RWPE2 (cell line): ENCODE measurements around the gene GPR183.

Experiments
- ATAC-seq: fragments of 200-7000 bp; cut with Tn5 transposase; 3 replicates; pipeline ENCODE4 v1.9.1; 2021; ENCODE audit warnings: low read depth
- DNase-seq: peaks from one replicate; pipeline ENCODE4 v3.0.0-alpha.2; 2020; ENCODE audit warnings: low spot score
- H3K27ac ChIP-seq: fragments of 450-650 bp; 2 replicates; pipeline ENCODE4 v1.5.1; 2017; ENCODE audit warnings: mild to moderate bottlenecking; ENCODE audit not compliant: poor library complexity, severe bottlenecking
- H3K27me3 ChIP-seq: fragments of 250-450 bp; sonication (Bioruptor Pico); 2 replicates; pipeline ENCODE4 v1.5.1; 2021; ENCODE audit warnings: mild to moderate bottlenecking, moderate library complexity; ENCODE audit not compliant: insufficient read depth, poor library complexity, severe bottlenecking
- H3K36me3 ChIP-seq: fragments of 250-450 bp; sonication (Bioruptor Pico); 2 replicates; pipeline ENCODE4 v1.5.1; 2020; ENCODE audit warnings: low read depth, mild to moderate bottlenecking, moderate library complexity
- H3K4me1 ChIP-seq: fragments of 250-450 bp; sonication (Bioruptor Pico); 2 replicates; pipeline ENCODE4 v1.5.1; 2021; ENCODE audit warnings: mild to moderate bottlenecking, moderate library complexity; ENCODE audit not compliant: insufficient read depth, poor library complexity, severe bottlenecking
- H3K4me3 ChIP-seq: fragments of 250-450 bp; sonication (Bioruptor Pico); 2 replicates; pipeline ENCODE4 v1.5.1; 2021; ENCODE audit warnings: mild to moderate bottlenecking, moderate library complexity; ENCODE audit not compliant: severe bottlenecking
- H3K9me3 ChIP-seq: fragments of 250-450 bp; sonication (Bioruptor Pico); 2 replicates; pipeline ENCODE4 v1.5.1; 2021; ENCODE audit warnings: mild to moderate bottlenecking, moderate library complexity; ENCODE audit not compliant: severe bottlenecking
- CTCF ChIP-seq: fragments of 450-650 bp; IDR thresholded peaks from one replicate; pipeline ENCODE4 v1.5.1; 2017; ENCODE audit warnings: mild to moderate bottlenecking, moderate library complexity; ENCODE audit not compliant: poor library complexity, severe bottlenecking

The GPR183 gene

GRCh38 chr13:99246100-99246499 lies 61.1 kb downstream of the GPR183 start:
- Histone ChIP-seq H3K27ac (no peak overlapping the region), H3K36me3 (peaks cover 51% of the 10 kb centered on the region), H3K4me1 (no peaks in the 10 kb centered on the region), H3K27me3 (no peaks in the 10 kb centered on the region), H3K9me3 (no peaks in the 10 kb centered on the region), H3K4me3 (no peak overlapping the region)
- no peak for ATAC-seq
- no peak for TF ChIP-seq CTCF
- no peak for DNase-seq
